Stromal cell of bone marrow (primary cell): ENCODE data around the gene LRRTM4.
"Not testable (repeated sequence)": the region's sequence is repeated elsewhere in the genome, so short reads cannot be mapped to it uniquely, and the experiment has no call there.

ENCODE experiments used
- DNase-seq: peaks from one replicate; pipeline ENCODE4 v3.0.0-alpha.2; 2012; ENCODE audit warnings: low read depth

The LRRTM4 gene

DNA sequence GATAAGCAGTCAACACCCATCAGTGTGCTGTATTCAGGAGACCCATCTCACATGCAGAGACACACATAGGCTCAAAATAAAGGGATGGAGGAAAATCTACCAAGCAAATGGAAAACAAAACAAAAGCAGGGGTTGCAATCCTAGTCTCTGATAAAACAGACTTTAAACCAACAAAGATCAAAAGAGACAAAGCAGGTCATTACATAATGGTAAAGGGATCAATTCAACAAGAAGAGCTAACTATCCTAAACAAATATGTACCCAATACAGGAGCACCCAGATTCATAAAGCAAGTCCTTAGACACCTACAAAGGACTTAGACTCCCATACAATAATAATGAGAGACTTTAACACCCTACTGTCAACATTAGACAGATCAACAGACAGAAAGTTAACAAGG is 358.2 kb downstream of the LRRTM4 start:
- DNase-seq, result not testable (repeated sequence)

DNA sequence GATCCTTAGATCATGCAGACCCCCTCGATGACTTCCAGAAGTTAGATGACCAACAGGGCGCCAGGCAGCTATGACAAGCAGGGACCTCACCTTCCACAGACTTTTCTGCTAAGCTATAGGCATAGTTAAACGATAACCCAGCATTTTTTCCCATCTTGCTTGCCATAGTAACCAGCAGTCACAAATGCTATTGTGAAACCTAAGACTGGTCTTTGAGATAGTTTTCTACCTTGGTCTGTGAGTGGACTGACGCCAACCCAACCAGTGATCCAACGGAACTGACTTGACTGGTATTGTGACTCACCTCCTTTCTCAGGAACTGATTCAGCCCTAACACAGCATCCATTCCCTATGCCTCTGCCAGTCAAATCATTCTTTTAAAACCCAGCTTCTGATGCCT is 361.2 kb downstream of the LRRTM4 start:
- DNase-seq, result peak; percentile 36

DNA sequence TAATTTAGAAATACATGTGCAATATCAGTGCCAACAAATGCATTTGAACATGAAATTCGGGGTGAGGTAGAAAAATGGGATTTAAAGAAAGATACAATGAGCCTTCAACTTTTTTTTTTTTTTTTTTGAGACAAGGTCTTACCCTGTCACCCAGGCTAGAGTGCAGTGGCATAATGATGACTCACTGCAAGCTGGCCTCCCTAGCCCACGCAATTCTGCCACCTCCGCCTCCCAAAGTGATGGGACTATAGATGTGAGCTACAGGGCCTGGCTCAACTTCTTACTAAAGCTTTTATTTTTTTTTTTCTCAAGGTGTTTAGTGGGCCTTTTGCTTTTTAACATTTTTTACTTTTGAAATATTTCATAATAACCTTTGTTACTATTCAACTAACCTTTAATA is 365.6 kb downstream of the LRRTM4 start:
- no peak for DNase-seq

DNA sequence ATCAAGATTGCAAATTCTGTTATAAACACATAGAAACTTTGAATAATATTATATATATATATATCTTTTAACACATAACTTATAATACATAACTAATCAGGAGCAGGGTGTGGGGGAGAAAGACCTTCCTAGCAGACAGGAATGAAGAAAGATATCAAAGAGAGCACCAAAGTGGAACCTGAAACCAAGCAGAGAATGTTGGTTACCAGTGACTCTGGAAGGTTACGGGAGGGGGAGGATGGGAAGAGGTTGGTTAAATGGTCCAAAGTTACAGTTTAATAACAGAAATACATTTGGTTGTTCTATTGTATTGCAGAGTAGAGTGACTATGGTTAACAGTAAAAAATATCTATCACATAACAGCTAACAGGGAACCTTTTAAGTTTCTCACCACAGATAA is 366.7 kb downstream of the LRRTM4 start:
- DNase-seq, result no peak

DNA sequence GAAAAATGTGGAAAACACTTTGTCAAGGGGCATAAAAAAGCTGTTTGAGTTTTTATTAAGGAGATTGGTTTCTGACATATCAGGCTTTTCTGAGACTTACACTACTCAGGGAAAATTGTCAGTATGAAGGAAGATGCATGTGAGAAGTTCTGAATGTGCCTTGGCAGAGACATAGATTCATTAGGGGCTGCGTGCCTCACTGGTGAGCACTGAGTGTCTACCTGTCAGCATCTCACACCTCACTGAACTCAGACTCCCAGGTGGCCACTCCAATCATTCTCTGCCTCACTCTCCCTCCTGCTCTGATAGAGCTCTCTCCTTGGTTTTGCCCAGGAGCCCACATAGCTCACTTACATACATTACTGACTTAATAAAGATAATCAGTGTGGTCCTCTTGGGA is 372.6 kb downstream of the LRRTM4 start:
- no peak for DNase-seq

DNA sequence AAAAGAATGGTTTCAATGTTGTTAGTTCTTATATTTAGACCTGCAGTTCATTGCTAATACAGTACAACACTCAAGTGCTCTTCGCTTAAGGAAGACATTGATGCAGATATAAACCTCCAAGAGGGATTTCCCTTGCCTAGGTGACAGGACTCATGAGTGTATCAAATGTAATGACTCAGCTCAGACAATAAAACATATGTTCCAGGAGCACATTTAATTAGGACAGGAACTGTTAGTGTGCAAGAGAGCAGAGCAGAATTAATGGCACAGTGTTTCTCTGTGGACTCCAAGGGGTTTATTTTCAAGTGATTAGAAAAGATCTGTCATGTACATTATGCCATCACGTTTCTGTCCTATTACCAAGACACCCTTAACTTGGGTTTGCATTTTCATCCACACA is 375.0 kb downstream of the LRRTM4 start:
- DNase-seq, result no peak

DNA sequence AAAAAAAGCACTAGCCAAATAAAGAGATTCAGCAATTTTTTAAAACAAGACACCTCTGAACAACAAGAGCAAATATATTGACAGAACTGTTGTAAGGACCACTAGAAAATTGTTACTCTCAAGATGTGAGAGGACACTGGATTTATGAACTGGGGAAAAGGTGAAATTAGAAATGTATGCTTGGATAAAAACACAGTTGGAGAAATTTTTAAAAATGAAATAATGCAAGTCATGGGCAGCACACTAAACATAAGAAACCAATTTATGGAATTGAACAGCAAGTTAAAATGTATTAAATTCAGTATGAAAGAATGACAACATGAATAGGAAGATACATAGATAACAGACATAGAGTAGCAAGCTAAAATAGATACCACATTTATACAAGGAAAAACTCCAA is 377.4 kb downstream of the LRRTM4 start:
- DNase-seq, result no peak

DNA sequence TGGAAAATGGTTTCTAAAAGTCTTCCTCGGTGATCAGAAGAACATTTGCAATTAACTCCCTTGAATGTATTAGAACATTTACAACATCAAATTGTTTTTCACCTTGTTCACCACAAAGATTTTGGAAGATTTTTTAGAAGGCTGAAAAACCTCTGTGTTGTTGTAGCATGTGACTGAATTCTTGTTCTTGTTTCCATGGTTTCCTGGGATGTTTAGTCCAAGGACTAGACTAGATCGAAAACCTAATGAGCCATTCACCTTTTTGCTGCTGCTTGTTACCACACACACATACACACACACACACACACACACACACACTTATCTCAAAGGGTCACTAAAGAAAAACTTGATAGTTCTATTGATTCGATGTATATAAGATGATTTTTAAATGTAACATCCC is 380.0 kb downstream of the LRRTM4 start:
- DNase-seq, result no peak

DNA sequence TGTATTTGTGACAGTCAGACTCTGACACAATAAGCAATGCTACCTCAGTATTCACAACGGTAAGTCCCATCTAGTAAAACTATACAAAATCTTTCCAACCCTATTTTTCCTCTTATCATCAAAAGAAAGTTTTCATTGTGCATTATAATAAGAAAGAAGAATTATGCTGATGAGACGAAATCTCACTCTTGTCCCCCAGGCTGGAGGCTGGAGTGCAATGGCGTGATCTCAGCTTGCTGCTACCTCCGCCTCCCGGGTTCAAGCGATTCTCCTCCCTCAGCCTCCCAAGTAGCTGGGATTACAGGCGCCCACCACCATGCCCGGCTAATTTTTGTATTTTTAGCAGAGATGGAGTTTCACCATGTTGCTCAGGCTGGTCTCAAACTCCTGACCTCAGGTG is 393.7 kb downstream of the LRRTM4 start:
- DNase-seq, result not testable (repeated sequence)

DNA sequence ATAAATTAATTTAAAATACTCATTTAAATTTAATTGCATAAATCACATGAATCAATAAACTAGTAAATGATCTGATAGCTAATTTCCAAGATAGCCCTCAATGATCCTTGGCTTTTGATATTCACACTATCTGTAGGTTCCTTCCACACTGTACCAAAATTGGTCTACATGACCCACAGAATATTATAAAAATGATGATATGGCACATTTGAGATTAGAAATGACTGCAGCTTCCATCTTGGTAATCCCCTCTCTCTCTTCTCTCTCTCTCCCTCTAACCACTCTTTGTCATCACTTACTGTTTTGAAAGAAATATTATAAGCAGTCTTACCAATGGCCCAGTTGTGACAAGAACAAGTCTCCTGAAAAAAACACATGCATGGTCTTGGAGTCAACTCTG is 394.8 kb downstream of the LRRTM4 start:
- no peak for DNase-seq

DNA sequence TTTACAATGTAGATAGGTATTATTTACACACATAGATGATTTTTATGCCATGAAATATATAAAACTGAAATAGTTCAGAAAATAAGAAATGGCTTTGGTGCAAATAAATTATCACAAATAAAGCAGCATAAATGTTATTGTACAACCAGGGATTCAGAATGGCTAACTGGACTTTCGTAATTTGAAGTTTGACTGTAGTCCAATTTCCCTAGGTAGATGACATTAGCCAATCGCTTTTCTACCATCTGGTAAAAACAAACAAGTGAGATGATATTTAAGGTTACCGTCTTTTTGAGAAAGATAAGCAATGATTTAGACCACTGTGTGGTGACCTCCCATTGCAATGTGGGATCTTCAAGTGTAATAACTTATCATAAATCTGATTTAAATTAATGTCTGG is 400.7 kb downstream of the LRRTM4 start:
- DNase-seq, result no peak

DNA sequence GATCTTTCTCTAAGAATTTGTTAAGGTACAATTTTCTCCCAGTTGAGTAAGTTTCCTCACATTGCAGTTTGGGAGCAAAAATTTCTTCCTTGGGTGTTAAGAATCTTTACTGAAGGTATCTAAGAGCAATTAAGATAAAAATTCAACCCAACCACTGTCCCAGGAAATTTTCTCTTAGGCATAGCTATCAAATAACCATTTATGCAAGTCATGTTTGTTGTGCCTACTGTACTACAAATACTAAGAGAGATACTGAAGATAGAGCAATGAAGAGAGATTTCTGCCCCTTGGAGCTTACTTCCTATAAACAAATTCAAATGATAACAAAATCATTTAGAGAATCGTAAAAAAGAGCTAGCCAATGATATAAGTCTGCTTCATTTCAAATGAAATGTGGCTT is 402.8 kb downstream of the LRRTM4 start:
- DNase-seq, result no peak

DNA sequence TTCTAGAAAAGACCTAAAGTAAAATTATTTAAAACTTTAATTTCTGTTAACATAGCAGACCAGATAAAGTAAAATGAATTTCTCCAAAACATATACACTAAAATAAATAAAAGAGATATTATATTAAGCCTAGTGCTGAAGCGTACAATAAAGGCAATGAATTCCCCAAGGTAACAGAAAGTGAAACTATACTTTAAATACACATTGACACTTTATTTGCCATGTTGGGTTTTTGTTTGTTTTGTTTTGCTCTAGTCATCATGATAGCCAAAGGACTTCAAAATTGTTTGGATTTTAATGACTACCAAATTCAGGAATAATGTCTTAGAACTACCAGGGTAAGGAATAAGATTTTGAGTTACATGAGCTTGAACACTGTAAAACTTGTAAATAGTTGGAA is 413.3 kb downstream of the LRRTM4 start:
- DNase-seq, result no peak

DNA sequence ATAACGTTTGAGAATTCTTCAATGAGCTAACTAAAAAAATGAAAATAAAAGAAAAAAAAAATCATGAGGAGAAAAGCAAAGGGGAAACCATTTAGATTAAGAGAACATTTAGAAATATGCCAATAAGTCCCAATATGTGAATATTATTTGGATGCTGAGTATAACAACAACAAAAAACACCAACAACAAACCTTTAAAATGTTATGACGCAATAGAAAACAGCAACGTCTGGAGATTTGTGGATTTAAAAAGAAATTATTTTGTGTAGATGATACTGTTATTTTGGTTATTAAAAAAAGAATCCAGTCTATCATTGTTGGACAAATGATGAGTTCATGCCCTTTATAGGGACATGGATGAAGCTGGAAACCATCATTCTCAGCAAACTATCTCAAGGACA is 417.2 kb downstream of the LRRTM4 start:
- DNase-seq, result no peak

DNA sequence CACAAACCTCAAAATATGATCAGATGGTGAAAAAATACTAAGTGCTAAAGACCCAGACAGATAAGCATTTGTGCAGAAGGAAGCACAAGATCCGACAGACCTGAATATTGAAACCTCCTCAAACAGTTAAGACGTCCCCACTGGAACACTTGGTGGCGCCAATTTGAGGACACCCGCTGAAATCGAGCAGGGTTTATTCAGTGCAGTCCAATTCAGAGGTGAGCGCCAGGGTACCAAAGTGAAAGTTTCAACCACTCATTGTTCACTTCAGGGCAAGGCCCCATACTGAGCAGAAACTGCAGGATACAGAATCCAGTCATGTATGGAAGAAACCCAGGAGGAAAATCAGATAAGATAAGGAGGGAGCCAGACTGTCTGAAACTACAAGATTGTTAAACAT is 417.6 kb downstream of the LRRTM4 start:
- DNase-seq, result no peak

DNA sequence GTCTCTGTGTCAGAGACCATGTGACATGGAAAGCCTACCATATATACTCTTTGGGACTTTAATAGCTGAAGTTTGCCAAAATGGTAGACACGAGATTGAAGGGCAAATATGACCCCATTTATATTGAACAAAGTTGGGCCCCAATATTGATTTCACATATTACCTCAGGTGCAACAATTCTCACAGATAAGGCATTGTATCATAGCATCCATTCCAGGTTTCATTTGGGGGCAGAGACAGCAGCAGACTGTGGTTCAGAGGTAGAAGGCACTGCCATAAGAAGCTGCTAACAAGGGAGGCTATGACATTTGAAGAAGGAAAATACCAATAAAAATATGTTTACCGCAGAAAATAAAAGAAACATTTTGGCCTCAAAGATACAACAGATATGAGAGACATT is 419.2 kb downstream of the LRRTM4 start:
- DNase-seq, result no peak

DNA sequence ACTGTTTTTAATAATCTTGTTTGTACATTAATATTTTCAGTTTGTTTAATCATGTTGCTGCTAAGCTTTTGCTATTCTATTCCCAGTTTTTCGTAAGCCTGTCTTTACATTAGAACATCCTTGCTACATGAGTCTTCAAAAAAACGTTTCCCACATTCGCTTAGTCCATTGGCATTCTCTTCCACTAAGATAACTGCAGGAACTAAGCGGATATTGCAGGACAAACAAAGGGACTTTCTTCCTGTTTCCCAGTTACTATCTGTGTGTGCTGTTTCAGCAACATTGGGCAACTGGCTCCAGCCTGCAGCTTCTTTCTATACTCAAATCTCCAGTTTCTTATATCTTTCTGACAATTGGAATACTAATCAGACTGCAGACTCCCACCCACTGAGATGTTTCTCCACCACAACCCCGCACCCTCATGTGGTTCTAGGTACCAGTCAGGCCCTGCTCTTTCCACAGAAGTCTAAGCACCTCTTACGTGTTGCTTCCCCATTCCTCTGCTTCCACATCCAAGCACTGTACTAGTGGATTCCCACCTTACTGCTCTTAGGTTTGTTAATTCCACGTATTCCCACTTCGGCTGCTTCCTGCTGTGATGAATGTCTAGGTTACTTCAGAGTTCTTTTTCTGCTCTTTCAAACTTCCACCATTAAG is 420.3 kb downstream of the LRRTM4 start:
- DNase-seq, result no peak

DNA sequence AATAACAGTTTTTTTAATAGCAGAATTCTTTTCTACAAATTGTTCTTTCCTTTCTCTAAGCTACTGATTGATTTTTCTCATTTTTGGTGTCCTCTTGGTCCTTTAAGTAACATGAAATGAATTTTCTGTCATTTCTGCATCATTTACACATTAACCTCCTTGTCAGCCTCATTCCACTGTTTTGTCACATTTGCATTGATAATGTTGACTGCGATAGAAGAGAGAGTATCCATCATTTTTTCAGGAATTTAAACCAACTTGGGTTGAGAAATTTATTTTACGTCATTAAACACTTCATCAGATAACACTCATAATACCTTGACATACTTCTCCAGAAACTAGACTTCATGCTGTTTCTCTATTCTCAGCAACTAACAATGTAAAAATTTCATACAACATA is 422.2 kb downstream of the LRRTM4 start:
- DNase-seq, result no peak

DNA sequence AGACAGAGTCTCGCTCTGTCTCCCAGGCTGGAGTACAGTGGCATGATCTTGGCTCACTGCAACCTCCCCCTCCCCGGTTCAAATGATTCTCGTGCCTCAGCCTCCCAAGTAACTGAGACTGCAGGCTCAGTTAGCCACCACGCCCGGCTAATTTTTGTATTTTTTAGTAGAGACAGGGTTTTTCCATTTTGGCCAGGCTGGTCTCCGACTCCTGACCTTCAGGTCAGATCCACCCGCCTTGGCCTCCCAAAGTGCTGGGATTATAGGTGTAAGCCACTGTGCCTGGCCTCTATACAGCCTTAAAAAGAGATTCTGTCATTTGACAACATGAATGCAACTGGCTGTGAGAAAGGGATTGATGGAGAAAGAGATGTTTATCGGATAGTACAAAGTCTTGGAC is 426.7 kb downstream of the LRRTM4 start:
- not testable (repeated sequence) for DNase-seq

DNA sequence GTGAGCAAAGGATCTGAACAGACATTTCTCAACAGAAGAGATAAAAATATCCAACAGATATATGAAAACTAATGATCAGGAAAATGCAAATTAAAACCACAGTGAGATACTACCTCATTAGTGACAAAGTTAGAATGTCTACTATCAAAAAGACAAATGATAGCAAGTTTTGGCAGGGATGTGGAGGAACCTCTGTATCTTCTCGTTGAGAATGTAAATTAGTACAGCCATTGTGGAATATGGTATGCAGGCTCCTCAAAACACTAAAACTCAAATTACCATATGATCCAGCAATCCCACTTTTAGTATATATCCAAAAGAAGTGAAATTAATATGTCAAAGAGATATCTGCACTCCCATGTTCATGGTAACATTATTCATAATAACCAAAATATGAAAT is 427.1 kb downstream of the LRRTM4 start:
- no peak for DNase-seq

DNA sequence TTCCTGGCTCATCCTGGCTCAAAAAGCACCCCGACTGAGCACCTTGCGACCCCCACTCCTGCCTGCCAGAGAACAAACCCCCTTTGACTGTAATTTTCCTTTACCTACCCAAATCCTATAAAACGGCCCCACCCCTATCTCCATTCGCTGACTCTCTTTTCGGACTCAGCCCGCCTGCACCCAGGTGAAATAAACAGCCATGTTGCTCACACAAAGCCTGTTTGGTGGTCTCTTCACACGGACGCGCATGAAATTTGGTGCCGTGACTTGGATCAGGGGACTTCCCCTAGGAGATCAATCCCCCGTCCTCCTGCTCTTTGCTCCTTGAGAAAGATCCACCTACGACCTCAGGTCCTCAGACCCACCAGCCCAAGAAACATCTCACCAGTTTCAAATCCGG is 433.8 kb downstream of the LRRTM4 start:
- not testable (repeated sequence) for DNase-seq

DNA sequence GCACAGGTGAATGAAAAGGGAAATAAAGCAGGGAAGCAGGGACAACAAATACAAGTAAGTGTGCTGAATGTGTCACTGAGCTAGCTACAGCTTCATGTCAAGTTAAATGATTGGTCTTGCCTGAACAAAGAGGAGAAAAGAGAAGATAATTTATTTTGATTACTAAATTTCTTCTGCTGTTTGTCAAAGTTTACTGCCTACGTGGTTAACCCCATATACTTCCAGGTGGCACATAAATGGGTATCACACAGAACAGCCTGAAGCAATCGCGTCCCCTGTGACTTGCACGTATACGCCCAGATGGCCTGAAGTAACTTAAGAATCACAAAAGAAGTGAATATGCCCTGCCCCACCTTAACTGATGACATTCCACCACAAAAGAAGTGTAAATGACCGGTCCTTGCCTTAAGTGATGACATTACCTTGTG is 434.2 kb downstream of the LRRTM4 start:
- no peak for DNase-seq

DNA sequence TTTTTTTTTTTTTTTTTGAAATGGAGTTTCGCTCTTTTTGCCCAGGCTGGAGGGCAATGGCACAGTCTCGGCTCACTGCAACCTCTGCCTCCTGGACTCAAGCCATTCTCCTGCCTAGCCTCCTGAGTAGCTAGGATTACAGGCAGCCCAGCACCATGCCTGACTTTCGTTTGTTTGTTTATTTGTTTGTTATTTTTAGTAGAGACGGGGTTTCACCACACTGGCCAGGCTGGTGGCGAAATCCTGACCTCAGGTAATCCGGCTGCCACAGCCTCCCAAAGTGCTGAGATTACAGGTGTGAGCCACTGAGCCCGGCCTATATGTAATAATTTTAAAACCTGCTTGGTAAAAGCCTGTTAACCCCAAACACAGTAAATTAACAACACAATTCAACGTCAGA is 435.7 kb downstream of the LRRTM4 start:
- no peak for DNase-seq

DNA sequence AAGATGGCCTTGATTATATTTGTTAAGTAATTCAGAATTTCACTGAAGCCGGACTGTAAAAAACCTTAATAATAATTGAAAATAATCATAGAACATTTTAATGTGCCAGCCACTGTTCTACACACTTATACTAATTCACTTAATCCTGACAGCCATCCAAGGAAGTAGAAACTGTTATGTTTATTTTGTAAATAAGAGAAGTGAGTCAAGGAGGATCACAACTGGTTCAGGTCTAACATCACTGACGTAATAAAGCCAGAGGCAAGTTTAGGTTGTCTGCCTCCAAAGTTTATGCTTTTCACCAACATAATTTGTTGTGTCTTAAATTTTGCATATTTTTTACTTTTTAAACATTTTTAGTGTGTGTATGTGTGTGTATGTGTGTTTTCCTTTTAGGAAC is 436.1 kb downstream of the LRRTM4 start:
- DNase-seq, result no peak

DNA sequence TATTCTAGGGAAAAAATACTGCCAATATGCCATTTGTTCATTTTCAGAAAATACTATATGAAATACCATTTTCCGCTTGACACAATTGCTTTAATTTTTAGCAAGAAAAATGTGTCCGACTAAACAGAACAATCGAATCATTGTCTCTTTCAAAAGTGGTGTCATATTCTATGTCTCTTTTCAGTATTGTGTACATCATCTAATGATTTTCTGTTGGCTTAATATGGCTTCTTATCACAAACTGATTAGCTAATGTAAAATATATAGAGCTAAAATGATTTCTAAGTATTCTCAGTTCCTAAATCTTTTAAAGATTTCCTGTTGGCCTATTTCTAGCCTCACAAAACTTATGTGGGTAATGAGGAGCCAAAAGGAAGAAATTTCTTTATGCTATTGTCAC is 436.6 kb downstream of the LRRTM4 start:
- DNase-seq, result no peak
